Vagina (tissue), 2 donors: Measurements from ENCODE around the gene TMEM145. TPM values are rescaled to one million over a fixed set of nuclear protein-coding genes. Genes with fewer than 3 reads are reported as not detected.

ENCODE experiments used
- DNase-seq, 2 donors: peaks; one replicate each; pipeline ENCODE4 v3.0.0-alpha.2; 2017; ENCODE audit errors: extremely low spot score in 2 of 2
- H3K27ac ChIP-seq: fragments of 200-600 bp; sonication (generic); one replicate; pipeline ENCODE4 v1.5.1; 2019
- H3K27me3 ChIP-seq: fragments of 200-600 bp; sonication (generic); one replicate; pipeline ENCODE4 v1.5.1; 2019
- H3K36me3 ChIP-seq, 2 donors: fragments of 200-600 bp; sonication (generic); one replicate each; pipeline ENCODE4 v1.5.1; 2017 to 2019
- H3K4me1 ChIP-seq: fragments of 200-600 bp; sonication (generic); one replicate; pipeline ENCODE4 v1.5.1; 2019
- H3K4me3 ChIP-seq, 2 donors: fragments of 200-600 bp; sonication (generic); 1 replicate in 1 of 2; 2 replicates in 1 of 2; pipeline ENCODE4 v1.5.1; 2016 to 2019
- H3K9me3 ChIP-seq: fragments of 200-600 bp; sonication (generic); one replicate; pipeline ENCODE4 v1.5.1; 2019
- POLR2A ChIP-seq, 2 donors: fragments of 450-650 bp; IDR thresholded peaks; one replicate each; pipeline ENCODE4 v1.6.1; 2017; ENCODE audit warnings: antibody characterized with exemption in 2 of 2, mild to moderate bottlenecking in 2 of 2, moderate library complexity in 2 of 2
- POLR2AphosphoS5 ChIP-seq, 2 donors: sonication (generic); formaldehyde crosslinking; IDR thresholded peaks; one replicate each; pipeline ENCODE4 v1.9.0; 2017; ENCODE audit warnings: antibody characterized with exemption in 2 of 2, mild to moderate bottlenecking in 2 of 2, low read depth in 1 of 2; ENCODE audit not compliant: insufficient read depth in 1 of 2
- intact Hi-C: fragments of 100-400 bp; cut with DNase I; formaldehyde crosslinking; loops from one replicate; pipeline ENCODE4 v1.15.1; 2023
- total RNA-seq: library from RNA; depleted of rRNA; stranded (reverse); fragments of >200 nt; gene quantifications from one replicate; pipeline ENCODE4 v1.2.3, GENCODE V29; 2016
- TF ChIP-seq, protein P1 (sequence below), 3 experiments: fragments of 450-650 bp in 2 of 3; fragments of 200-600 bp in 1 of 3; sonication (generic) in 1 of 3; IDR thresholded peaks; one replicate each; pipeline ENCODE4 v1.5.1; 2017 to 2019; ENCODE audit warnings: antibody characterized with exemption in 3 of 3, mild to moderate bottlenecking in 2 of 3, moderate library complexity in 2 of 3

Gene TMEM145
- total RNA-seq, 1 donor from 2014 or later, result not detected

DNA sequence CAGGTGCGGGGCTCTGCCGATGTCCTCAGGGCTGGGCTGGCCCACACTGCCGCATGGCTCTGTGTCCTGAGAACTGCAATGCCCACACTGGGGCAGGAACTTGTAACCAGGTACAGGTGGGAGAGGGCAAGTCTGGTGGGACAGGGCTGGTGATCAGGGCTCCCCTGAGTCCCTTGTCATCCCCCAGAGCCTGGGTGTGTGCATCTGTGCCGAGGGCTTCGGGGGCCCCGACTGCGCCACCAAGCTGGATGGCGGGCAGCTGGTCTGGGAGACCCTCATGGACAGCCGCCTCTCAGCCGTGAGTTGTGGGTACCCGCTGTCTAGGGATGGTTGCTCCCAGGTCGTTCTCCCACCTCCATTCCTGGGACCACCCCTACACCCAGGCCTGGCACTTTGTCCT is 42.8 kb downstream of the TMEM145 start:
- H3K4me3 ChIP-seq, result no peak overlapping the region
- peaks cover 0 to 28% of the 10 kb centered on the region in 2 donors for H3K36me3 ChIP-seq
- H3K27me3 ChIP-seq, result no peaks in the 10 kb centered on the region
- intact Hi-C loops, result no loop called here
- H3K27ac ChIP-seq, result no peak overlapping the region
- no peaks in the 10 kb centered on the region for H3K4me1 ChIP-seq
- no peak for DNase-seq
- TF ChIP-seq POLR2AphosphoS5 (IDR thresholded peaks at IDR 0.05; ENCODE audit: insufficient read depth in 1 of 2, low read depth in 1 of 2) (no peak), POLR2A (IDR thresholded peaks at IDR 0.05) (no peak)
- TF ChIP-seq, protein P1, sequence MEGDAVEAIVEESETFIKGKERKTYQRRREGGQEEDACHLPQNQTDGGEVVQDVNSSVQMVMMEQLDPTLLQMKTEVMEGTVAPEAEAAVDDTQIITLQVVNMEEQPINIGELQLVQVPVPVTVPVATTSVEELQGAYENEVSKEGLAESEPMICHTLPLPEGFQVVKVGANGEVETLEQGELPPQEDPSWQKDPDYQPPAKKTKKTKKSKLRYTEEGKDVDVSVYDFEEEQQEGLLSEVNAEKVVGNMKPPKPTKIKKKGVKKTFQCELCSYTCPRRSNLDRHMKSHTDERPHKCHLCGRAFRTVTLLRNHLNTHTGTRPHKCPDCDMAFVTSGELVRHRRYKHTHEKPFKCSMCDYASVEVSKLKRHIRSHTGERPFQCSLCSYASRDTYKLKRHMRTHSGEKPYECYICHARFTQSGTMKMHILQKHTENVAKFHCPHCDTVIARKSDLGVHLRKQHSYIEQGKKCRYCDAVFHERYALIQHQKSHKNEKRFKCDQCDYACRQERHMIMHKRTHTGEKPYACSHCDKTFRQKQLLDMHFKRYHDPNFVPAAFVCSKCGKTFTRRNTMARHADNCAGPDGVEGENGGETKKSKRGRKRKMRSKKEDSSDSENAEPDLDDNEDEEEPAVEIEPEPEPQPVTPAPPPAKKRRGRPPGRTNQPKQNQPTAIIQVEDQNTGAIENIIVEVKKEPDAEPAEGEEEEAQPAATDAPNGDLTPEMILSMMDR (IDR thresholded peaks at IDR 0.05), result no peak
- no peaks in the 10 kb centered on the region for H3K9me3 ChIP-seq

DNA sequence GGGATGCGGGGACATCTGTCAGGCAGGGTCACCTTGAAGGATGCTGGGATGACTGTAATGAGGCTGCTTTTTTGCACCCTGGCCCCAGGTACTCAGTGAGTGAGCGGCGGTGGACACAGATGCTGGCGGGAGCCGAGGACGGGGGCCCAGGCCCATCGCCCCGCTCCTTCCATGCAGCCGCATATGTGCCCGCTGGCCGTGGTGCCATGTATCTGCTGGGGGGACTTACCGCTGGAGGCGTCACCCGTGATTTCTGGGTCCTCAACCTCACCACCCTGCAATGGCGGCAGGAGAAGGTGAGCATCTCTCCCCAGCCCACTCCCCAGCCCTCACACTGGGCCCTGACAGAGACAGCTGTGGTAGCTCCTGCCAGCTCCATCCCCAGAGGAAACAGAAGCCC is 43.6 kb downstream of the TMEM145 start:
- Histone ChIP-seq H3K4me3 (no peak overlapping the region), H3K9me3 (no peaks in the 10 kb centered on the region), H3K4me1 (no peaks in the 10 kb centered on the region), H3K27me3 (no peaks in the 10 kb centered on the region), H3K36me3 (peaks cover 0 to 28% of the 10 kb centered on the region in 2 donors), H3K27ac (no peak overlapping the region)
- intact Hi-C loops, result no loop called here
- no peak for TF ChIP-seq POLR2A (IDR thresholded peaks at IDR 0.05)
- TF ChIP-seq POLR2AphosphoS5 (IDR thresholded peaks at IDR 0.05; ENCODE audit: insufficient read depth in 1 of 2, low read depth in 1 of 2), result no peak
- TF ChIP-seq, protein P1 (IDR thresholded peaks at IDR 0.05), result no peak
- no peak for DNase-seq

DNA sequence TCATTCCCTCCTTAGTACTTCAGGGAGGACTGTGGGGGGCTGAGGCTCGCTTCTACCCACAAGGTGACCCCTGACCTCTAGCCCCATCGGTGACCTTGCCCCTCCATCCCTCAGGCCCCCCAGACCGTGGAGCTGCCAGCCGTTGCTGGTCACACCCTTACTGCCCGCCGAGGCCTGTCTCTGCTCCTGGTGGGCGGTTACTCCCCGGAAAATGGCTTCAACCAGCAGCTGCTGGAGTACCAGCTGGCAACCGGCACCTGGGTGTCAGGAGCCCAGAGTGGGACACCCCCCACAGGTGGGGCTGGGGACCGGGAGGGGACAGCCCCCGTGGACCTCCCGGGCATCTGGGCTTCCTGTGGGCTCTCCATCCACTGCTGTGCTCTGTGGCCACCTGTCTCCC is 44.2 kb downstream of the TMEM145 start:
- H3K9me3 ChIP-seq, result no peaks in the 10 kb centered on the region
- no peak for DNase-seq
- intact Hi-C loops, result no loop called here
- H3K27ac ChIP-seq, result no peak overlapping the region
- TF ChIP-seq POLR2A (IDR thresholded peaks at IDR 0.05), result no peak
- TF ChIP-seq, protein P1 (IDR thresholded peaks at IDR 0.05), result no peak
- TF ChIP-seq POLR2AphosphoS5 (IDR thresholded peaks at IDR 0.05; ENCODE audit: insufficient read depth in 1 of 2, low read depth in 1 of 2), result no peak
- no peaks in the 10 kb centered on the region for H3K4me1 ChIP-seq
- H3K36me3 ChIP-seq, result peaks cover 0 to 28% of the 10 kb centered on the region in 2 donors
- no peak overlapping the region for H3K4me3 ChIP-seq
- H3K27me3 ChIP-seq, result no peaks in the 10 kb centered on the region

DNA sequence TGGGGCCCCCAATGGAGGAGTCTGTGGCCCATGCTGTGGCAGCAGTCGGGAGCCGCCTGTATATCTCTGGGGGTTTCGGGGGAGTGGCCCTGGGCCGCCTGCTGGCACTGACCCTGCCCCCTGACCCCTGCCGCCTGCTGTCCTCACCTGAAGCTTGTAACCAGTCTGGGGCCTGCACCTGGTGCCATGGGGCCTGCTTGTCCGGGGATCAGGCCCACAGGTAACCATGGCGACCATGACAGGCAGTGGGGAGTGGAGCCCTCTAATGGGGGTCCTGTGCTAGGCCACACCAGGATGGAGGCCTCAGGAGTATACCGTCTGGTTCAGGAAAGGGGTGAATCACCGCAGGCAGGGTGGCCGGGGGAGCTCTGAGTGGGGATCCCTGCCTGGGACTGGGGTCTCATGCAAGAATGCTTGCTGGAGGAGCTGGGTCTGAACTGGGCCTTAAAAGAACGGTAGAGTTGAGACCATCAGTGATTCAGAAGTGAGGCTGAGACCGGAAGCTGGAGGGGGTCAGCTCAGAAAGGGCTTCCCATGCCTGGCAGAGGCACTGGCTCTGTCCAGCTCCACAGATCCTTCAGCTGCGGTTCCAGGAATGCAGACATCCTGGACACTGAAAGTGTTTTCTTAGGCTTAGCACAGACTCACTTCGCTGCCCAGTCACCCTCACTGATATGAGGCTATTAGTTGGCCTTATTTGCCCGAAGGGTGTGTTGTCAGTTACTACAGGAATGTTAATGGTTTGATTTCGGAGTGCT is 47.9 kb downstream of the TMEM145 start:
- TF ChIP-seq, protein P1 (IDR thresholded peaks at IDR 0.05), result no peak
- no peak for TF ChIP-seq POLR2A (IDR thresholded peaks at IDR 0.05)
- TF ChIP-seq POLR2AphosphoS5 (IDR thresholded peaks at IDR 0.05; ENCODE audit: insufficient read depth in 1 of 2, low read depth in 1 of 2), result no peak
- H3K36me3 ChIP-seq, result peaks cover 0 to 25% of the 10 kb centered on the region in 2 donors

DNA sequence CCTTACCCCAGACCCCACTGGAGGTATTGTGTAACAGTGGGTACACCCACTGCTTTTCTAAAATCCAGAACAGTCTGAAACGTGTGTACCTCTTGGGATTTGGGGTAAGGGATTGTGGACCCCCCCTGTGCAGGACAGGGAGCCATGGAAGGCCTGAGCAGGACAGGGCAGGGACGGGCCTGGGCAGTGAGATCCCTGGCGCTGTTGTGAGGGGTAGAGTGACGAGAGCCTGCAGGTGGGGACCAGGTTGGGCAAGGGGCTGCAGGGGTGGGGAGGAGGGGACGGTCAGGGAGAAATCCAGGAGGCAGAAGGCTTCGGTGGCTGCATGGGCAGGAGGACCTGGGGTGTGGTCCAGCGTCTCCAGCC is 48.4 kb downstream of the TMEM145 start:
- H3K9me3 ChIP-seq, result no peaks in the 10 kb centered on the region
- H3K36me3 ChIP-seq, result peaks cover 0 to 24% of the 10 kb centered on the region in 2 donors
- no peaks in the 10 kb centered on the region for H3K27me3 ChIP-seq
- intact Hi-C loops, result no loop called here
- TF ChIP-seq POLR2AphosphoS5 (IDR thresholded peaks at IDR 0.05; ENCODE audit: insufficient read depth in 1 of 2, low read depth in 1 of 2) (no peak), POLR2A (IDR thresholded peaks at IDR 0.05) (no peak)
- TF ChIP-seq, protein P1 (IDR thresholded peaks at IDR 0.05), result no peak
- no peak overlapping the region for H3K27ac ChIP-seq
- no peak for DNase-seq
- no peak overlapping the region for H3K4me3 ChIP-seq
- no peaks in the 10 kb centered on the region for H3K4me1 ChIP-seq

More for the DNA sequence above, 47.9 kb downstream of the TMEM145 start:
- no peaks in the 10 kb centered on the region for H3K9me3 ChIP-seq
- no peaks in the 10 kb centered on the region for H3K27me3 ChIP-seq
- H3K4me1 ChIP-seq, result no peaks in the 10 kb centered on the region
- H3K4me3 ChIP-seq, result no peak overlapping the region
- no peak overlapping the region for H3K27ac ChIP-seq
- intact Hi-C loops, result no loop called here
- no peak for DNase-seq
